ENCODE results near the gene CPNE9. TPM values are rescaled to one million over a fixed set of nuclear protein-coding genes. Genes with fewer than 3 reads are reported as not detected.
"Not testable (repeated sequence)": the region's sequence is repeated elsewhere in the genome, so short reads cannot be mapped to it uniquely, and the experiment has no call there.

CPNE9 gene
- total and polyA plus RNA-seq, 7 donors, result 0.05 TPM; not detected in 6

DNA sequence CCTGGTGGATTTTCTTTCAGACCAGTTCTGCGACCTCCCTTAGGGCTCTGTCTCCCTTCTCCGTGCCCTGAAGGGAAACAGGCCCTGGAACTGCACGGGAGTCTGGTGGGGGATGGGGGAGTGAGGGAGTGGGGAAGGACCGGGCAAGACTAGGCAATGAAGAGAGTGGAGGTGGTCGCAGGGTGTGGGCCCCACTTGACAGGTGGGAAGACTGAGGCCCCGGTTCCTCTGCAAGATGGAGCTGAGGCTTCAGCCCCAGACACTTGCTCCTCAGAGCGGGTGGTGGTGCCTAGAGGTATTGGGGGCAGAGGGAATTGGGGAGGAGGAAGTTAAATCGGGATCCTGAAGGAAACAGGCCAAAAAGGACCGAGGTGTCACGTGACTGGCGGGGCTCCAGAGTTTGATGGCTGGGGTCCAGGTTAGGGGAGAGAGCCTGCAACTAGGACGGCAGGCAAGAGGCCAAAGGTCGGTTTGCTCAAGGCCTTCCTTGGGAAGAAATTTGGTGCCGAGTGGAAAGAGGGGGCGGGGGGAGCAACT, 66.7 kb downstream of the CPNE9 start:
- WGBS, 3 donors, result 11 to 12% (median 12%) methylated on average over 15 of the region's 15 CpGs
- Histone ChIP-seq H3K4me1 (no peaks in the 10 kb centered on the region), H3K36me3 (ENCODE audit: insufficient read depth in 1 of 2, low read depth in 1 of 2) (peaks cover 0 to 5% of the 10 kb centered on the region in 2 donors), H3K4me3 (peak overlapping the region; percentile 71), H3K27me3 (ENCODE audit: insufficient read depth in 3 of 3, low read length in 2 of 3) (peaks cover 0 to 5% (median 0%) of the 10 kb centered on the region in 3 donors), H3K27ac (peak overlapping the region; percentile 64), H3K9me3 (no peaks in the 10 kb centered on the region)
- TF ChIP-seq, protein P1, sequence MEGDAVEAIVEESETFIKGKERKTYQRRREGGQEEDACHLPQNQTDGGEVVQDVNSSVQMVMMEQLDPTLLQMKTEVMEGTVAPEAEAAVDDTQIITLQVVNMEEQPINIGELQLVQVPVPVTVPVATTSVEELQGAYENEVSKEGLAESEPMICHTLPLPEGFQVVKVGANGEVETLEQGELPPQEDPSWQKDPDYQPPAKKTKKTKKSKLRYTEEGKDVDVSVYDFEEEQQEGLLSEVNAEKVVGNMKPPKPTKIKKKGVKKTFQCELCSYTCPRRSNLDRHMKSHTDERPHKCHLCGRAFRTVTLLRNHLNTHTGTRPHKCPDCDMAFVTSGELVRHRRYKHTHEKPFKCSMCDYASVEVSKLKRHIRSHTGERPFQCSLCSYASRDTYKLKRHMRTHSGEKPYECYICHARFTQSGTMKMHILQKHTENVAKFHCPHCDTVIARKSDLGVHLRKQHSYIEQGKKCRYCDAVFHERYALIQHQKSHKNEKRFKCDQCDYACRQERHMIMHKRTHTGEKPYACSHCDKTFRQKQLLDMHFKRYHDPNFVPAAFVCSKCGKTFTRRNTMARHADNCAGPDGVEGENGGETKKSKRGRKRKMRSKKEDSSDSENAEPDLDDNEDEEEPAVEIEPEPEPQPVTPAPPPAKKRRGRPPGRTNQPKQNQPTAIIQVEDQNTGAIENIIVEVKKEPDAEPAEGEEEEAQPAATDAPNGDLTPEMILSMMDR (IDR thresholded peaks at IDR 0.05), result no peak
- peak; percentile 91 to 95 for DNase-seq
- intact Hi-C loops (cut with DNase I), result no loop called here
- peak; percentile 7 to 52 (median 32) for ATAC-seq

DNA sequence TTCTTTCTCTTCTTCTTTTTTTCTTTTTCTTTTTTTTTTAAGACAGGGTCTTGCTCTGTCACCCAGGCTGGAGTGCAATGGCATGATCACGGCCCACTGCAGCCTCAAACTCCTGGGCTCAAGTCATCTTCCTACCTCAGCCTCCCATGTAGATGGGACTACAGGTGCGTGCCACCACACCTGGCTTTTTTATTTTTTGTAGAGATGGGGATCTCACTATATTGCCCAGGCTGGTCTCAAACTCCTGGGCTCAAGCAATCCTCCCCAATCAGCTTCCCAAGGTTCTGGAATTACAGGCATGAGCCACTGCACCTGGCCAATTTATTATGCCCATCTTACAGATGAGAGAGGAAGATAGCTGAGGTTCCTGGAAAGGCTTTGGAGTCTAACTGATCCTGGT, 67.4 kb downstream of the CPNE9 start:
- H3K4me1 ChIP-seq; H3K27ac ChIP-seq; H3K36me3 ChIP-seq (ENCODE audit: insufficient read depth in 1 of 2, low read depth in 1 of 2); DNase-seq; H3K4me3 ChIP-seq; ATAC-seq; intact Hi-C loops (cut with DNase I); H3K9me3 ChIP-seq; H3K27me3 ChIP-seq (ENCODE audit: insufficient read depth in 3 of 3, low read length in 2 of 3): not testable (repeated sequence)
- 86 to 93% (median 91%) methylated on average over 2 of the region's 2 CpGs for WGBS, 3 donors

DNA sequence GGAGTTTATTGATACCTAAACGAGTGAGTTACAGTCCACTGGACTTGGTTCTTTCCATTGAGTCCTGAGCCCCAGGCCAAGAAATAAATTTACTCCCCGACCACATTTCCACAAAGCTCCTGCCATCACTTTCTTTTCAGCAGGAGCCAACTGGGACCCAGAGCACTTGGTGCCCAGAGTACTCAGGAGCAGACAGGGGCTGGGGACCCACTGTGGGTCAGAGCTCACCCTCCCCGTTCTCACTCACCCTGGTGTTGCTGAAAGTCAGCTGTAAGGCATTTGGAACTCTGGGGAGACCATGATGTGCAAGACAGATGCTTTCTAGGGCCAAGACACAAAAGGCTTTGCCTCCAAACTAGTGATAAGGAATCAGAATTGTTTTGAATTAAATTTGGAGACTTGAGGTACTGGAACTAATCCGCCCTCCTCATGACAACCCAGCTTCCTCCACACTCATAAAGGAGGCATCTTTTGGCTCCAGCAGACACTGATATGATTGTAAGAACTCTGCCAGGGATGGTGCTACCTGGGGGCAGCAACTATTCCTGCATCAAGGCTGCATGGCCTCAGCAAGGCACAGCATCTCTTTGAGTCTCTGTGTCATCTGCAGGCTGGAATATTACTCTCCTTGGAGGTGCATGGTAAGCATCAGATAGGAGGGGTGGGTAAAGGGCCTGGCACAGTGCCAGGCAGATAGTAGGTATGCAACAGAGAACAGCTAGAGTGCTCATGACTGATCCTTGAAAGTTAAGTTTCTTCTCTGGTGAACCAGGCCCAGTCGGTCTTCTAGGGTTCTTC, 73.5 kb downstream of the CPNE9 start:
- H3K4me3 ChIP-seq, result no peak overlapping the region
- intact Hi-C loops (cut with DNase I), result no loop called here
- H3K36me3 ChIP-seq (ENCODE audit: insufficient read depth in 1 of 2, low read depth in 1 of 2), result peaks cover 4 to 27% of the 10 kb centered on the region in 2 donors
- no peak overlapping the region for H3K27ac ChIP-seq
- 69 to 83% (median 76%) methylated on average over 5 of the region's 5 CpGs for WGBS, 3 donors
- ATAC-seq, result no peak
- TF ChIP-seq, protein P1 (IDR thresholded peaks at IDR 0.05), result no peak
- no peaks in the 10 kb centered on the region for H3K9me3 ChIP-seq
- DNase-seq, result no peak
- H3K4me1 ChIP-seq, result no peaks in the 10 kb centered on the region
- H3K27me3 ChIP-seq (ENCODE audit: insufficient read depth in 3 of 3, low read length in 2 of 3), result no peaks in the 10 kb centered on the region

DNA sequence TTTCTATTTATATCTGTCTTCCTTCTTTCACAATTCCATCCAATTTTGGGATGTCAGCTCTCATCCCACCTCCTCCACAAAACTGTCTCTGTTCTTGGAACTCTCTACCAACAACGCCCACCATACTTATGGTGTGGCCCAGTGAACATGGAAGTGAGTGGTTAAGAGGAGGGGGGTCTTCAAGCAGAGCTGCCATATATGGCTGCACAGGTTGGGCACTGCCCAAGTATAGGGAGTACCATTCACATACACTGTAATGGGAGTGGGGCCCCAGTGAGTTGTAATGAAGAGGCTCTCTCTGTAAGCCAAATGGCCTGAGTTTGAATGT, 74.0 kb downstream of the CPNE9 start:
- 91 to 100% (median 92%) methylated on average over 1 of the region's 1 CpG for WGBS, 3 donors

More for the DNA sequence above, 74.0 kb downstream of the CPNE9 start:
- H3K9me3 ChIP-seq, result no peaks in the 10 kb centered on the region
- intact Hi-C loops (cut with DNase I), result no loop called here
- H3K27me3 ChIP-seq (ENCODE audit: insufficient read depth in 3 of 3, low read length in 2 of 3), result no peaks in the 10 kb centered on the region
- no peak overlapping the region for H3K4me3 ChIP-seq
- DNase-seq (no peak), ATAC-seq (no peak)
- peaks cover 4 to 32% of the 10 kb centered on the region in 2 donors for H3K36me3 ChIP-seq (ENCODE audit: insufficient read depth in 1 of 2, low read depth in 1 of 2)
- H3K4me1 ChIP-seq, result no peaks in the 10 kb centered on the region
- TF ChIP-seq, protein P1 (IDR thresholded peaks at IDR 0.05), result no peak
- H3K27ac ChIP-seq, result no peak overlapping the region

All from psoas muscle (tissue), 8 donors.